Glutamatergic neuron (in vitro differentiated cells): ENCODE measurements around the gene MOV10. TPM values are rescaled to one million over a fixed set of nuclear protein-coding genes. Genes with fewer than 3 reads are reported as not detected.

Experiments
- DNase-seq: peaks from one replicate; pipeline ENCODE4 v3.0.0; 2022
- H3K27ac Mint-ChIP-seq: one replicate; pipeline ENCODE4 v1.8.0; 2020; ENCODE audit warnings: mild to moderate bottlenecking, mixed read lengths, inconsistent platforms; ENCODE audit not compliant: unreplicated experiment
- H3K27me3 Mint-ChIP-seq: one replicate; pipeline ENCODE4 v1.8.0; 2020; ENCODE audit warnings: mild to moderate bottlenecking, moderate library complexity, mixed read lengths, inconsistent platforms; ENCODE audit not compliant: unreplicated experiment
- H3K36me3 Mint-ChIP-seq: one replicate; pipeline ENCODE4 v1.8.0; 2020; ENCODE audit warnings: mild to moderate bottlenecking, mixed read lengths, inconsistent platforms; ENCODE audit not compliant: unreplicated experiment
- H3K4me1 Mint-ChIP-seq: one replicate; pipeline ENCODE4 v1.8.0; 2020; ENCODE audit warnings: mild to moderate bottlenecking, low read depth, mixed read lengths, inconsistent platforms; ENCODE audit not compliant: unreplicated experiment
- H3K4me3 Mint-ChIP-seq: one replicate; pipeline ENCODE4 v1.8.0; 2020; ENCODE audit warnings: mild to moderate bottlenecking, mixed read lengths, inconsistent platforms; ENCODE audit not compliant: unreplicated experiment
- H3K9me3 Mint-ChIP-seq: one replicate; pipeline ENCODE4 v1.8.0; 2020; ENCODE audit warnings: mild to moderate bottlenecking, moderate library complexity, mixed read lengths, inconsistent platforms; ENCODE audit not compliant: unreplicated experiment
- total RNA-seq: library from RNA; stranded (reverse); fragmentation: NEBNext Ultra II Directional; extraction: Animal tissue kit (Norgen Biotek cat#: 25700); gene quantifications from one replicate; pipeline ENCODE4 v1.2.1, GENCODE V29; 2021; ENCODE audit not compliant: unreplicated experiment
- TF ChIP-seq, protein P1 (sequence below): fragments of 200-600 bp; sonication (generic); IDR thresholded peaks from one replicate; pipeline ENCODE4 v1.5.0; 2021; ENCODE audit not compliant: partially characterized antibody, unreplicated experiment

Gene MOV10
- total RNA-seq, 1 donor from 2014 or later = 5.2 TPM

DNA sequence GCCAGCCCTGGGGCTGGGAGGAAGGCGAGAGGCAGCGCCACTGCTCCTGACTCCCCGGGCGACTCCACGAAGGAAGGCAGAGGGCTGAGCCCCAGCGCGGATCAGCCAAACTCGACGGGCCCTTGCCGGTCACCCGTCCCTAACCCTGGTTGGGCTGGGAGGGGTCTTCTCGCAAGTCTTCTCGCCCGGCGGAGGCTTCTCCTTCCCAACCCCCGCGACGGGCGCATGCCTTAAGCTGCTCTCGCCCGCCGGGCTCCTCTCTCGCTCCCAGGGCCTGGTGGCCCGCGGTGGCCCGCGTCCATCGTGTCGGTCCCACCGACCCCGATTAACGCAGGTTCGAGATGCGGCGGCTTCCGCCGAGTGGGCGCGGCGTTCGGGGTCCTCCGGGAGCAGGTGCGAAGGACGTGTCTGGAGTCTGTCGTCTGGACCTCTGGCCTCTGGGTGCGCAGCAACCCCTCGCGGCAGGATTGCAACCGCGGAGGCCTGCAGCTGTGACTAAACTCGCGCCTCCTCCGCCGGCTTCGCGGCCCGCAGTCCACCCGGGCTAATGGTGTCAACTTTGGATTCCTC is 69.6 kb downstream of the MOV10 start:
- no peaks in the 10 kb centered on the region for H3K36me3 Mint-ChIP-seq
- TF ChIP-seq, protein P1, sequence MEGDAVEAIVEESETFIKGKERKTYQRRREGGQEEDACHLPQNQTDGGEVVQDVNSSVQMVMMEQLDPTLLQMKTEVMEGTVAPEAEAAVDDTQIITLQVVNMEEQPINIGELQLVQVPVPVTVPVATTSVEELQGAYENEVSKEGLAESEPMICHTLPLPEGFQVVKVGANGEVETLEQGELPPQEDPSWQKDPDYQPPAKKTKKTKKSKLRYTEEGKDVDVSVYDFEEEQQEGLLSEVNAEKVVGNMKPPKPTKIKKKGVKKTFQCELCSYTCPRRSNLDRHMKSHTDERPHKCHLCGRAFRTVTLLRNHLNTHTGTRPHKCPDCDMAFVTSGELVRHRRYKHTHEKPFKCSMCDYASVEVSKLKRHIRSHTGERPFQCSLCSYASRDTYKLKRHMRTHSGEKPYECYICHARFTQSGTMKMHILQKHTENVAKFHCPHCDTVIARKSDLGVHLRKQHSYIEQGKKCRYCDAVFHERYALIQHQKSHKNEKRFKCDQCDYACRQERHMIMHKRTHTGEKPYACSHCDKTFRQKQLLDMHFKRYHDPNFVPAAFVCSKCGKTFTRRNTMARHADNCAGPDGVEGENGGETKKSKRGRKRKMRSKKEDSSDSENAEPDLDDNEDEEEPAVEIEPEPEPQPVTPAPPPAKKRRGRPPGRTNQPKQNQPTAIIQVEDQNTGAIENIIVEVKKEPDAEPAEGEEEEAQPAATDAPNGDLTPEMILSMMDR = no peak
- peaks cover 4% of the 10 kb centered on the region for H3K9me3 Mint-ChIP-seq
- DNase-seq = peak; percentile 60
- H3K4me1 Mint-ChIP-seq = no peaks in the 10 kb centered on the region
- H3K4me3 Mint-ChIP-seq = peak overlapping the region; percentile 20
- H3K27ac Mint-ChIP-seq = no peak overlapping the region
- peaks cover 13% of the 10 kb centered on the region for H3K27me3 Mint-ChIP-seq

DNA sequence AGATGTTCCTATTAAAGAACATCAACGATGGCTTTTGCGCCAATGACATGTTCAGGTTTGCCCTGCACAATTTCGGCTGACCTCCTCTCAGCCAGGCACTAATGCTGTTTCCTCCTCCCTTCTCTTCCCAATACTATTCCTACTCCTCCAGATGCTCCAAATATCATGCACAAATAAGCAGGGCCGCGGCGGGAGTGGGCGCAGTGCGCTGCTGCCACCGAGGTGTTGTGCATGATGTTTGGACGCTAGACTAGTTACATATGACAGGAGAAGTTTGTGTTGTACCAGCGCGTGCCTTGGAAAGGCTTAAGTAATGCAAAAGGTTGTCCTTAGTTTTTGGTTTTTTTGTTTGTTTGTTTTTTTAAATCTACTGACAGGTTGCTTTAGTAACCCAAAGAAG is 73.9 kb downstream of the MOV10 start:
- H3K4me1 Mint-ChIP-seq = no peaks in the 10 kb centered on the region
- no peak overlapping the region for H3K27ac Mint-ChIP-seq
- H3K36me3 Mint-ChIP-seq = no peaks in the 10 kb centered on the region
- no peak overlapping the region for H3K4me3 Mint-ChIP-seq
- H3K9me3 Mint-ChIP-seq = peaks cover 3% of the 10 kb centered on the region
- TF ChIP-seq, protein P1 = no peak
- H3K27me3 Mint-ChIP-seq = peaks cover 8% of the 10 kb centered on the region
- DNase-seq = no peak

Other genes starting within 250 kb of the MOV10 start
- 4.0 TPM for gene WNT2B, start 165.7 kb upstream of the MOV10 start, total RNA-seq
- gene ST7L, start 55.5 kb upstream of the MOV10 start, total RNA-seq = 28.3 TPM
- gene CAPZA1, start 54.8 kb upstream of the MOV10 start, total RNA-seq = 149 TPM
- 130 TPM for gene RHOC, start 32.5 kb downstream of the MOV10 start, total RNA-seq
- gene PPM1J, start 40.7 kb downstream of the MOV10 start, total RNA-seq = 0.69 TPM